Amniotic stem cell (primary cell): ENCODE results near the gene ACAD11.
A peak's percentile ranks its signal among the peaks of the same experiment; 100 is the strongest.

Experiments used
- DNase-seq: peaks from one replicate; lab custom pipeline; 2025; lab: John Stamatoyannopoulos, UW

ACAD11 gene

DNA sequence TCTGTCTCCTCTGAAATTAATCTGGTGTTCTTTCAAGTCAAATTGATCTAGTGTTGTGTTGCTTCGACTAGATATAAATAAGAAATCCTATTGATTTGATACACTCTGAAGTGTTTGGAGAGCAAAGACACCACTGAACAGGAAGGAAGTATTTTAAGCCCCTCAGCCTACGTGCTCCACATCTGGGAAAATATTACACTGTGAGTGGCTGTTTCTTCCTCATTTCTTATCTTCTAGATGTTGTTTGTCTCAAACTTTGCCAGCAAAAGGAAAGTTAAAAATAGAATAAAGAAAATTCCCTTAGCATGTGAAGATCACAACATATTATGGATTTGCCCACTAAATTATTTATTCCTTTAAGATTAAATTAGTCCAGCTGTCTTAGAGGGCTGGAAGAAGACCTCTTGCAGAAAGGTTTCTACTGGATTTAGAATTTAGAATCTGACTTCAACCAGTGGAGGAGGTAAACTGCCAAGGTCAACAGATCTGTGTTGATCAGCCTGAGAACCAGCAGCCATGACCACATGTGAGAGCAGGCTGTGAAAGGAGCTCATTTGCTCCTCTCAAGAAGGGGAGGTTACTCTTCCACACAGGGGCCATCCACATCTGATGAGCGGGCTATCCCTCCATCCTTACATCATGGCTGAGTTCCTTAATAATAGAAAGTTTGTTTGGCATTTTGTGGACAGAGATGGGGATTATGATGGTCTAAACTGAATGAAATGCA is 108.9 kb downstream of the ACAD11 start:
- no peak for DNase-seq

DNA sequence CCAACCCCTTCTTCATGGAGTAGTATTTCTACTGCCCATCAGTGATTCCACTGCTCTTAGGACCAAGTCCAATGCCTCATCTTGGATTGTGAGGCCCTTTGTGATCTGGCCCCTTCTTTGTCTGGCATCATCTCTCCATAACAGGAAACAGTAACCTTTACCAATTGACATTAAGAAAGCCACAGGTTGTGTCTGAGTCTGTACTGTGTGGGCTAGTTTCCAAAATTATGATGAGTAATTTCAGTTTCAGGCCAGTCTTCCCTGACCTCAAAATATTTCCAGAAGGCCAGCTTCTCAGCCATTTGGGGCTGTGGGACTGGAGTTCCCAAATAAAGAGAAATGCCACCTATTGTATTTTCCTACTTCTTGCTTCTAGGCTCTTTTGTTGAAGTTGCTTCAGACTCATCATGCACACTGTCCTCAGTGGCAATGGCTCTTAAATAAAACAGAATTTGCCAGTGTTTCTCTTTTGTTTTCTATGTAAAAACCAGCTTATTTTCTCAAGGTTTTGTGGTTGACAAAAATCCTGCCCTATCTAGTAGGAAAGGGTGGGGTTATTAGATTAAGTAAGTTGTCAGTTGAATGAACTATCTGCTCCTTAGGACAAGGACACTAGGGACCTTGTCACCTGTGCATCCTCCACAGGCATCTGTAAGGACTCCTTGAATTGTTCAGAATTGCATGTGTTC is 109.6 kb downstream of the ACAD11 start:
- peak; percentile 6 for DNase-seq

DNA sequence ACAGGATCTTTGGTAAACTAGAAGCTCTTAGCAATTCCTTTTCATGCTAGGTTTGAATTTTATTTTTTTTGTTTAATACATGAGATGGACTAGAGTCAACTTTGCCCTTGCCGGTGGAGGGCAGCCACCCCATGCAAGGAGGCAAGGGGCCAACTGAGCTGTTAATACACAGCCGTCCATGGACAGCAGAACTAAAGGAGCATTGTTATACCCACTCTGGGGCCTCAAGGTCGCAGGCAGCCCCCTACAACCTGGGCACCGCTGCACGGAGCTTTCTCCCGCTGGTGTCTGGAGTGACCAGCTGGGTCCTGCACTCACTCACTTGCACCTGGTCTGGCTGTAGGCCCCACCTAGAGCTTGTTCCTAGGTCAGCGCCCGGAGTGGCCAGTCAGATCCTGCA is 110.4 kb downstream of the ACAD11 start:
- DNase-seq: no peak

DNA sequence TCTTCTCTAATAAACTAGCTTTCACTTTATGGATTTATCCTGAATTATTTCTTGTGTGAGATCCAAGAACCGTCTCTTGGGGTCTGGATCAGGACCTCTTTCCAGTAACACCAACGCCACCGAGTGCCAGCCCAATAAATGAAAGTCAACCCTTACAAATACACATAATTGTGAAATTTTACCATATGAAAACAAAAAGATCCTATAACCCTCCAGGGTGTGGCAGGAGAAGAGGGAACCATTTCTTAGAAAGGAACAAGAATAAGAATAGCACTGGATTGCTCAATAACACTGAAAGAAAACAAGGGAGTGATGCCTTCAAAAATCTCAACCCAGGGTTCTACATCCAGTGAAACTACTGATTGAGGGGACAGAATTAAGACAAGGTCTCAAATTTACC is 114.1 kb downstream of the ACAD11 start:
- no peak for DNase-seq

DNA sequence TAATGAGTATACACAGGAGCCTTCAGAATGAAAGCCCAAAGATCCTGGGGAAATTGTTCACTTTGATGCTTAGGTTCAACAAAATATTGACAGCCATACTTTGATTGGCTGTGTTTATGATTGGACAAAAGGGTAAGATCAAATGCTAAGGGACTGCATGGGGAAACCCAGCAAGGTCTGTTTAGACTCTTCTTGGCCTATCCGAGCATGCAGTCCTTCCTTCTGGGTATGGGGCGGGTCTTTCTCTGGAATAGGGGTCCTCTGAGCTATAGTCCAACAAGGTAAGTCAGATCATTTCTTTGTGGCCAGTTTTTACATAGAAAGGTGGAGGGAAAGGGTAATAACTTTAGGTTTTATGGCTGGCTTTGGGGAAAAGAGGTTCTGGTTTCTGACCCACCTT is 115.5 kb downstream of the ACAD11 start:
- no peak for DNase-seq

DNA sequence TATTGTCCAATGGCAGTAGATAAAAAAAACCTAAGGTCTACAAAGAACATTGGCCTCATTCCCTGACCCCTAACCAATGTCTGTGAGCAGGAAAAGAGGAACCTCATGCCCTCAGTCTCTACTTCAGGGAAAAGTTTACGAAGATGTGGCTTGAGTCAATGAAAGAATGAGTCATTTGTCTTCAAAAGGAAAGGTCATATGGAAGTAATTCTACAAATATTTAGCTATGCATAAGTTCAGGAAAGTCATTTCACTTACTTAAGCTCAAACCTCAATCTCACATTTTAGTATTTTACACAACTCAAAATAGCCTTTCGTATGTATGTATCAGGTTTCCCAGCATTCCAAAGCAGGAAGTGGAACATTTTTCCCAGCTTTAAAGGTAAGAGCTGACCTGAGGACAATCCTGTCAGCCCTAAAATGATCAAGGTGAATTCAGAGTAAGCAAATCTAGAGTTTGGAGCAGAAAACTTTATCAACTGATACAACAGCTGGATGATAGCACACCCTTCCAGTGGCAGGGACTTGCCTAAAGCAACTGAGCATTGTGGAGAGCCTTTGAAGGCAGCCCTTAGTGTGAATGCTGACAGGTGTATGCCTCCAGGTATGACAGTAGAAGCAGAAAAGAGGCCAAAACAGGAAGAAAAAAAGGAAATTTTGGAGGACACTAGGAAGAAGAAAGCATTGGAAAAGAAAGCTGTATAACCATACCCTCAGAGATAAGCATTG is 116.4 kb downstream of the ACAD11 start:
- peak; percentile 52 for DNase-seq

DNA sequence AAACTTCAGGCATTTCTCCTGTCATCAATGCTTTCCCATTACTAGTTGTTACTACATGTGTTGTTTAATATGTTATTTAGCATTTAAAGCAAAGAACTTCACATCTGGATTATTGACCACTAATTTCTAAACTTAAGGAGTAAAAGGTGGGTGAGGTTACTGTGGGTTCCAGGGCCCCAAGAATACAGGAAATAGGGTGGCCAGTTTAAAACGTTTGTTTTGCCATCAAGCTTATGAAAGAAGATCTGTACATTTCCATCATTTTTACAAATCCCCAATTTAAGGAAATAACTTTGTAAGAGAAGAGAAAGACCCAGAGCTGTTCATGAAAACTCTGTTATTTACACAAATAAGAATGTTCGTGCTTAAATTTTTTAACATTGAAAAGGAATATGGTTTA is 117.0 kb downstream of the ACAD11 start:
- DNase-seq: no peak

DNA sequence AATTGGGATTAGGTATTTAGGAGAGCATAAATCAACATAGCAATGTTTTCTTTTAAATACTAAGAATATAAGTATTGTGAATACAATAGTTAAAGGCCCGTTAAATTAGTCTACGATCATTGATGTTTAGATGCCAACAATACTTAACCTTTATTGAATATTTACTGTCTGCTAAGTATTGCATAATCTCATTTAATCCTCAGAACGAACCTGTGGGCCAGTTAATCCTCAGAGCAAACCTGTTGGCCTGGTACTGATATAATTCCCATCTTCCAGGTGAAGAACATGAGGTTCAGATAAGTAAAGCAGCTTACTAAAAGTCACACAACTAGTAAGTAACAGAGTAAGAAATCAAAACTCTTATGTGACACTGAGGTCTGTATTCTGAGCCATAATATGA is 119.9 kb downstream of the ACAD11 start:
- no peak for DNase-seq

DNA sequence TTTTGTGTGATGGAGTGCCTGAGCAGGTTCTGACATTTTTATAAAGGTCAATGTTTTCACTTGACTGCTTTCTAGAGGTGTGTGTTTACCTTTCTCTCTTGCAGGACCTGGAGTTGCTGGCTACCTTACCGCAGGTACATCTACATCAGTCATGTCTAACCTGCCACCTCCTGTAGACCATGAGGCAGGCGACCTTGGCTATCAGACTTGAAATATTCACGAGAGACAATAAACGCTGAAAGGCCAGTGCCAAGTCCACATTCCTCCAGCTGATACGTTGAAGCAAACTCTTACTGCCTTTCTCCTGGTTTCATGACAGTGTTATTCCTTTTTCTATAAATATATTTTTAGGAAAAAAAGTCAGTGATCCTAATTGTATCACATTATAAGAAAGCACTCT is 121.5 kb downstream of the ACAD11 start:
- DNase-seq: no peak

DNA sequence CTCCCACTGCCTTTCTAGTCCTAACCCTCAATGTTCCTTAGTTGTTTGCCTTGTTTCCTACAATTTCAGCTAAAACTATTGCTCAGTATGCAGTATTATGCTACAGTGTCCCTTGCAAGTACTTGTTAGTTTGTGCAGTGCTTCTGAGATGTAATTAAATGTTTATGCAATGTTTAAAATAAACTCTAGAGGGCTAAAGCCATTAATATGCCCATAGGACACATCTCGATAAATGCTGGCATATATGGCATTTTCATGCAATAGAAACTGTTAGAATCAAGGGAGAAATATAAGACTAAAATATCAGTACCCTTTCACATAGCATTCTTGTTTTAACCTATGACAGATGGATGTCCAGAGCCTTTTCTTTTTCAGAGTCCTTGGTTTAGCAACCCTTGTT is 122.3 kb downstream of the ACAD11 start:
- DNase-seq: no peak

DNA sequence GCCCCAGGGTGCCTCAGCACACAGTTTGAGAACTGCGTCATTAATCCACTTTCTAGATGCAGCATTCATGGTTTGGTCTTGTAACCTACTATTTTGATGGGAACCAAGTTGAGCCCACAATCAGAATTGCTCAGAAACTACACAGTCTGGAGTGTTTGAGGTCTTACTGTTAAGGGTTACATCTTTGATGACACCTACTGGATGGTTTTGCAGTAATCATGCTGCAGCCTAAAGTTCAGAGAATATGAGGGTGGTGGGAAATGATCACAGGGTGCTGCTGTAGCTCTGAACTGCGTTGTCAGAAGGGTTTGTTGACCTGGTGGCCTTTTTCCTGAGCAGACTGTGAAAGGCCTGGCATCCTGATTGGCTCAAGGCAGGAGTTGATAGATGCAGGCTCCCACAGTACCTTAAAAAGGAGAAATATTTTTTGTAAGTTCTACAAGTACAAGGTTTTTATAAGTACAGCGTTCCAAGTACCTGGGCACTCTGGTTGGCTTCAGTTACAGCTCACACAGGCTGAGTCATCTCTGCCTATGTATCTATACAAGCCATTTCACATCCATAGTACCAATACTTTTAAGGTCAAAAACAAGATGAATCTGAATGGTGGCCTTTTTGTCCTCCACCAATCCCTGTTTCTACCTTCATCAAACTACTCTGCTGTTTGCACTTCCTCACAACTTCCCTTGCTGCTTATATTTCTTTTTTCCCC is 123.0 kb downstream of the ACAD11 start:
- DNase-seq: no peak

DNA sequence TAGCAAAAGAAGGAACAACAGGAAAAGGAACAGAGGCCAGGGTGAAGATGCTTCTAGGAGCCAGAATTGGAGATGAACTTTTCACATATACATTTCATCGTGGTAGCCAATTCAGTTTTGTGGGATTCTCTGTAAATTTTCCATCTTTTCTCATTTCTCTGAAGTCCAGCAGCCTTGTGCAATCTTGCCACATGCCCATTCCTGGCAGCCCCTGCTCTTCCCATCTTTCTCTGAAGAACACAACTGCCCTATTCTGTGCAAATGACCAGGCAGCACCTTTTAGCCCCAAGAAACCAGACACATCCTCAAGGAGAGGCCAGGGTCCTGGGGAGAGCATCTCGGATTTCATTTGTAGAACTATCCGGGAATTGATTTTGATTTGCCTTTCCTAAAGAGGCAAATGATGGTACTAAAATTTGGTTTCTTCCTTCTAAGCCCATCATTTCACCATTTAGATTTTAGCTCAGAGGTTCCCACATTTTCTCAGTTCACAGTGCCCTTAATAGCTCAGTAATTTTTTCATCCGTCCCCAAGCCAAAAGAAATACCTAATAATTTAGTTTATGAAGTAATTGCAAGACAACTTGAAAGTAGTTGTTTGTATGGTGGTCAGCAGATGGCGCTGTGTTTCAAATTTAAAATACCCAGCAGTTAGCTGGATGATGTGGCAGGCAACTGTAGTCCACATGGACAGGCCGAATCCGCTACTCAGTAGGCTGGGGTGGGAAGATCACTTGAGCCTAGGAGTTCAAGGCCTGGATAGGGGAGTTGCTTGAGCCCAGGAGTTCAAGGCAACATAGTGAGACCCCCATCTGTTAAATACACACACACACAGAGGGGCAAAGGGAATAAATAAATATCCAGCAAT is 123.8 kb downstream of the ACAD11 start:
- DNase-seq: peak; percentile 64

DNA sequence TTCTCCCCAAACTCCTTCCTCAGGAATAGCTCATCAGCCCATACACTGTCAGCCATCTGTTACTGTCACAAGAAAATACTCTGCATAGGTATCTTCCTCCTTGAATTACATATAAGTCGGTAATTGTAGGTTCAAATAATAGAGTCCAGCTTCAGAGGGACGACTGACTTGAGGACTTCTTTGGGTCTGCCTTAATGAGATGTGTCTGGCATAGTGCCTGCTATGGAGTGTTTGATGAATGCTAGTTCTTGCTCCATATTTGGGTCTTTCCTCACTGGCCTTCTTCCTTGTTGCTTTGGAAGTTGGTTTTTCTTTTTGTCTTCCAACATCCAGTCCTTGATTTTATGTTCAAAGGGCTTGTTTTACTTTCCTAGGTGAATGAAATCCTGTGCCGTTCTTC is 129.0 kb downstream of the ACAD11 start:
- no peak for DNase-seq

DNA sequence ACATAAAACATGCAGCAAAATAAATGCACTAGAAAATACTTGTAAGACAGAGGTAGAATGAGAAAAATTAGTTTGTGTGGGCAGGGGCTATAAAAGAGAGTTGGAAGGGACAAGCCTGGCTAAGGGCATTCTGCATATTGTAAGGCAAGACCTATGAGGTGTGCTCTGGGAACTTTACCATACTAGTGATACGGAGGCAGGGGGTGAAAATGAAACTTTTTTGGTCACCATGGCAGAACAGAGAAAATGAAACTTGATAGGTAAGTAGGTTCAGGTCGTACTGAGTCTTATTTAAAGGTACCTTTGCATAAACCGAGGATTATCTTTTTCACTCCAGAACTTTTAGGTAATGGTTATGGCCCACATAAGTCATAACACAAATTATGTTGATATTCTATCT is 137.3 kb downstream of the ACAD11 start:
- DNase-seq: no peak

DNA sequence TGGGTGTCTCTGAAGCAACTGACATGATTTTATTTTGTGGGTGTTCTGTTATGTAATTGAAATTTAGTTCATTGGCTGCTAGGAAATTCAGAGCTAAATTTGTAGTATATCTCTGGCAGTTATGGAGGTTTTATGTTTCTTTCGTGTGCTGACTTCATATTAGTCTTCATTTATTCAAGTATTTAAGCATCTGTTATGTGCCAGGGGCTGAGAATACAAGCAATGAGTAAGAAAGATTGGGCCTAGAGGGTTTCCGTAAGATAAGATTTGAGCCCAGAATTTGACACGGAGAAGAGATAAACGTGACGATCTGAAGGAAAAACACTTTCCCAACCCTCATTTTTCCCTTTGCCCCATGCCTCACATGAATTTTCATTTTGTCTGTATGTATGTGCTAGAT is 137.7 kb downstream of the ACAD11 start:
- no peak for DNase-seq

DNA sequence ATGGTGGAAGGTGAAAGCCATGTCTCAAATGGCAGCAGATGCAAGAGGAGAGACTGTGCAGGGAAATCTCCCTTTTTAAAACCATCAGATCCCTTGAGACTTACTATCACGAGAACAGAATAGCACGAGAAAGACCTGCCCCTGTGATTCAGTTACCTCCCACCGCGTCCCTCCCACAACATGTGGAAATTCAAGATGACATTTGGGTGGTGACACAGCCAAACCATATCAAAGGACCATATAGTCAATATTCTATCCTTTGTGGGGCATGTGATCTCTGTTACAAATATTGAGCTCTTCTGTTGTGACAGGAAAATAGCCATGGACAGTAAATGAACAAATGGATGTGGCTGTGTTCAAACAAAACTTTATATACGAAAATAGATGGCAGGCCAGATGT is 139.7 kb downstream of the ACAD11 start:
- no peak for DNase-seq

DNA sequence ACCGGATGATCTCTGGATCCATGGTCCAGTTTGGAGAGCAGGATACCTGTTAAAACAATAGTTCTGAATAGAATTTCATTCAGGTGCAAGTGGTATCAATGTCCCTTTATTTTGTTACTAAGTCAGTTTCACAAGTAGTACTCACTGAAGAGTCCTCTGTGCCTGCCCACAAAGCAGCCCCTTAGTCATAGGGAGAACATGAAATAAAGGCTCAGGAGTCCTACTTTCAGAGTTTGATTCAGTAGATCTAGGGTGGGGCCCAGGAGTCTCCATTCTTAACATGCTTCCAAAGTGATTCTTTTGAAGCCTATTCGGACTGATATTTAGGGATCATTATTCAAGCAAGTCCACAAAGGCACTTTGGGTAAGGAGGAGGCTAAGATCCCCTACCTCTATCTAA is 142.3 kb downstream of the ACAD11 start:
- DNase-seq: no peak

DNA sequence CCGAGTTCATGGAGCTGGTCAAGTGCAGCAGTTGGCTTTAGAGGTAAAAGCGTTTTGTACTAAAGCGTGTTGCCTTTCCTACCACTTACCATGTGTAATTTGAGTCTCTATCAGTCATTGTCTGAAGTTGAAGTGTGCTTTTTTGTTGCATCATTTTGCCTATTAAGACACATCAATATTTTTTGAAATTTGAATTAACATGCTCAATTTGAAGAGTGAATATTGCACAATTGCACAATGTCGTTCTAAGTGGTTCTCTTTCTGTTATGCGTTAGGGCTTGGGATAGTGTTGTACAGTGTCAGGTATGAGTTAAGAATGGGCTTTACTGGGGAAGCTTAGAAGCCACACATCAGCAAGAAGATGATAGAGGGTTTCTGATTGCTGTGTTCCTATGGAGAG is 146.6 kb downstream of the ACAD11 start:
- no peak for DNase-seq

DNA sequence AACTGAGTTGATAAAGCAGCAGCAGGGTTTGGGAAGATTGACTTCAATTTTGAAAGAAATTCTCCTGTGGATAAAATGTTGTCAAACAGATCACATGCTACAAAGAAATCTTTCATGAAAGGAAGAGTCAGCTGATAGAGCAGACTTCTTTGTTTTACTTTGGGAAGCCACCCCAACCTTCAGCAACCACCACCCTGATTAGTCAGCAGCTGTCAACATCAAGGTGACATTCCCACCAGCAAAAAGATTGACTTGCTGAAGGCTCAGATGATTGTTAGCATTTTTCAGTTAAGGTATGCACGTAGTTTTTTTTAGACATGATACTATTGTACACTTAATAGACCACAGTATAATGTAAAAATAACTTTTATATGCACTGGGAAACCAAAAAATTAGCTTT is 150.1 kb downstream of the ACAD11 start:
- no peak for DNase-seq

DNA sequence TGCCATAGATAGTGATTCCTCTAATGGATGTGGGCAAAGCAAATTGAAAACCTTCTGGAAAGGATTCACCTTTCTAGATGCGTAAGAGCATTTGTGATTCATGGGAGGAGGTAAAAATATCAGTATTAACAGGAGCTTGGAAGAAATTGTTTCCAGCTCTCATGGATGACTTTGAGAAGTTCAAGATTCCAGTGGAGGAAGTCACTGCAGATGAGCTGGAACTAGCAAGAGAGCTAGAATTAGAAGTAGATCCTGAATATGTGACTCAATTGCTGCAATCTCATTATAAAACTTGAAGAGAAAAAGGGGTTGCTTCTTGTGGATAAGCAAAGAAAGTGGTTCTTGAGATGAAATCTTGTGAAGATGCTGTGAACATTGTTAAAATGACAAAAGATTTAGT is 150.5 kb downstream of the ACAD11 start:
- no peak for DNase-seq
